Adrenal gland (tissue), 5 donors: ENCODE results near the gene FOXN1.

Experiments
- CTCF ChIP-seq, 6 experiments: fragments of 450-650 bp in 4 of 6; fragments of 200-600 bp in 2 of 6; sonication (generic) in 1 of 6; IDR thresholded peaks; 1 replicate in 5 of 6; 2 replicates in 1 of 6; pipeline versions ENCODE4 v1.5.1 to v1.8.0; 2016 to 2021; ENCODE audit warnings: antibody characterized with exemption in 6 of 6, mild to moderate bottlenecking in 2 of 6, moderate library complexity in 1 of 6
- POLR2A ChIP-seq, 2 donors: fragments of 450-650 bp; IDR thresholded peaks; one replicate each; pipeline ENCODE4 v1.6.1; 2017; ENCODE audit warnings: antibody characterized with exemption in 2 of 2, mild to moderate bottlenecking in 2 of 2, moderate library complexity in 1 of 2
- donor health status: DM: no; HTN: no; CAD: no.

DNA sequence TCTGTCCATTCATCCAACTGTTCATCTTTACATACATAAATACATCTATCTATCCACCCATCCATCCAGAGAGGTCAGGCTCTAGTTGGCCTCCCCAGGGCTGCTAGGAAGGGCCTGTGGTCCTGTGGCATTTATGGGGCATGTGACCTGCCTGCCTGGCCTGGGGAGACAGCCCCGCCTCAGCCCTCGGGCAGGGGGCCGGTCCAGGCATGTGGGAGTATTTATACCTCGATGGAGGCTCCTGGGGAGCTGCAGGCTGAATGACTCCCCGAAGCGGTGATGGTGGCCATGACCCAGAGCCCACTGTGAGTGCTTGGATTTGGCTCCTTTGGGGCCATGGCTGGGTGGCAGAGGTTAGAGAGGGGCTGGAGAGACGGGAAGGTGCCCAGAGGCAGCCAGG is 7.3 kb downstream of the FOXN1 start:
- TF ChIP-seq CTCF (IDR thresholded peaks at IDR 0.05) (no peak), POLR2A (IDR thresholded peaks at IDR 0.05) (no peak)
